B cell (primary cell): ENCODE measurements around the gene VOPP1. TPM values are rescaled to one million over a fixed set of nuclear protein-coding genes. Genes with fewer than 3 reads are reported as not detected.

Source experiments
- ATAC-seq: fragments of 200-7000 bp; cut with Tn5 transposase; one replicate; pipeline ENCODE4 v1.10.0; 2021; ENCODE audit warnings: low read depth, mild to moderate bottlenecking, moderate number of reproducible peaks, moderate library complexity
- CTCF ChIA-PET: fragments of 350-600 bp; sonication (Branson Sonifier 250); formaldehyde crosslinking; loops from one replicate; lab custom pipeline; 2021; ENCODE audit warnings: antibody characterized with exemption, inconsistent platforms; lab: Charles Lee
- POLR2A ChIA-PET: fragments of 350-600 bp; sonication (Branson Sonifier 250); formaldehyde crosslinking; loops from one replicate; lab custom pipeline; 2021; ENCODE audit warnings: antibody characterized with exemption; lab: Charles Lee
- DNase-seq: peaks from one replicate; pipeline ENCODE4 v3.0.0; 2013
- H2AFZ ChIP-seq: 2 replicates; pipeline ENCODE4 v1.6.1; 2012; ENCODE audit warnings: mild to moderate bottlenecking, low read depth, low read length; ENCODE audit not compliant: insufficient read depth, poor library complexity, severe bottlenecking
- H3K27ac ChIP-seq, 2 donors: 1 replicate in 1 of 2; 2 replicates in 1 of 2; pipeline ENCODE4 v1.5.1; 2012 to 2013; ENCODE audit warnings: low read length in 2 of 2, mild to moderate bottlenecking in 2 of 2, moderate library complexity in 1 of 2
- H3K27me3 ChIP-seq, 4 experiments: fragments of 200-600 bp in 1 of 4; sonication (generic) in 1 of 4; replicated peaks in 1 of 4; 1 replicate in 2 of 4; 2 replicates in 2 of 4; pipeline versions ENCODE4 v1.6.1 to v1.7.0; 2013 to 2016; ENCODE audit warnings: low read length in 3 of 4, mild to moderate bottlenecking in 2 of 4, mixed read lengths in 1 of 4, moderate library complexity in 1 of 4; ENCODE audit not compliant: insufficient read depth in 4 of 4, control insufficient read depth in 3 of 4; ENCODE audit errors: control extremely low read depth in 1 of 4
- H3K36me3 ChIP-seq, 2 experiments: replicated peaks in 1 of 2; 1 replicate in 1 of 2; 2 replicates in 1 of 2; pipeline versions ENCODE4 v1.6.1 to v1.7.1; 2013; ENCODE audit warnings: low read length in 1 of 2; ENCODE audit not compliant: insufficient read depth in 2 of 2, control insufficient read depth in 1 of 2; ENCODE audit errors: control extremely low read depth in 1 of 2, extremely low read depth in 1 of 2
- H3K4me1 ChIP-seq, 2 donors: fragments of 200-600 bp in 1 of 2; sonication (generic) in 1 of 2; 1 replicate in 1 of 2; 2 replicates in 1 of 2; pipeline versions ENCODE4 v1.5.1 to v1.6.1; 2013 to 2017; ENCODE audit warnings: low read length in 2 of 2; ENCODE audit not compliant: control insufficient read depth in 2 of 2, insufficient read depth in 2 of 2
- H3K4me2 ChIP-seq: replicated peaks from 2 replicates; pipeline ENCODE3; 2012; ENCODE audit warnings: mild to moderate bottlenecking, low read depth, low read length; ENCODE audit not compliant: poor library complexity, severe bottlenecking
- H3K4me3 ChIP-seq, 5 experiments: fragments of 200-600 bp in 1 of 5; sonication (generic) in 1 of 5; 1 replicate in 3 of 5; 2 replicates in 2 of 5; pipeline versions ENCODE4 v1.5.1 to v1.7.0; 2011 to 2016; ENCODE audit warnings: low read length in 4 of 5, mild to moderate bottlenecking in 4 of 5, low read depth in 2 of 5, control low read depth in 1 of 5, moderate library complexity in 1 of 5; ENCODE audit not compliant: insufficient read depth in 1 of 5; ENCODE audit errors: control extremely low read depth in 1 of 5, extremely low read depth in 1 of 5
- H3K79me2 ChIP-seq: fragments of 200-600 bp; sonication (generic); one replicate; pipeline ENCODE4 v1.6.0; 2016; ENCODE audit warnings: low read length; ENCODE audit not compliant: control insufficient read depth, insufficient read depth
- H3K9ac ChIP-seq: fragments of 200-600 bp; sonication (generic); 2 replicates; pipeline ENCODE4 v1.6.1; 2017; ENCODE audit warnings: mild to moderate bottlenecking, low read length, moderate library complexity
- H3K9me3 ChIP-seq, 3 donors: one replicate each; pipeline versions ENCODE4 v1.6.1 to v1.7.1; 2013; ENCODE audit warnings: low read length in 2 of 3; ENCODE audit not compliant: control insufficient read depth in 2 of 3, insufficient read depth in 1 of 3; ENCODE audit errors: control extremely low read depth in 1 of 3
- H4K20me1 ChIP-seq: 2 replicates; pipeline ENCODE4 v1.6.0; 2012; ENCODE audit warnings: mild to moderate bottlenecking, low read length; ENCODE audit not compliant: insufficient read depth, control insufficient read depth, poor library complexity, severe bottlenecking
- H3K27ac Mint-ChIP-seq: one replicate; pipeline ENCODE4 v1.8.0; 2021; ENCODE audit warnings: mixed read lengths
- H3K27me3 Mint-ChIP-seq: one replicate; pipeline ENCODE4 v1.8.0; 2021; ENCODE audit warnings: mixed read lengths
- H3K4me1 Mint-ChIP-seq: one replicate; pipeline ENCODE4 v1.8.0; 2021; ENCODE audit warnings: mixed read lengths
- H3K4me3 Mint-ChIP-seq: one replicate; pipeline ENCODE4 v1.8.0; 2021; ENCODE audit warnings: mixed read lengths
- H3K9me3 Mint-ChIP-seq: one replicate; pipeline ENCODE4 v1.8.0; 2022; ENCODE audit warnings: mixed read lengths; ENCODE audit not compliant: insufficient read depth
- CTCF ChIP-seq: fragments of 200-600 bp; IDR thresholded peaks from one replicate; pipeline ENCODE4 v1.8.0; 2022; ENCODE audit warnings: antibody characterized with exemption, mild to moderate bottlenecking
- EZH2 ChIP-seq: IDR thresholded peaks from 2 replicates; pipeline ENCODE4 v1.6.1; 2012; ENCODE audit warnings: borderline replicate concordance, low read depth, mild to moderate bottlenecking, moderate library complexity, low read length; ENCODE audit not compliant: insufficient read depth, poor library complexity, severe bottlenecking
- WGBS: methylation state at CpG from one replicate; pipeline ENCODE4 v1.1.5; 2013; ENCODE audit warnings: missing lambda C conversion rate; ENCODE audit not compliant: insufficient coverage; 5-methylcytosine and 5-hydroxymethylcytosine counted together
- intact Hi-C: fragments of 100-400 bp; cut with micrococcal nuclease; formaldehyde crosslinking; loops from one replicate; pipeline ENCODE4 v1.10.0; 2022
- polyA plus RNA-seq: library from polyadenylated mRNA; depleted of rRNA; stranded (reverse); fragments of >200 nt; gene quantifications from 2 replicates; pipeline ENCODE4 v1.2.3, GENCODE V29; 2012
- total RNA-seq, 2 donors: library from RNA; stranded (reverse); fragments of 120-200 nt in 1 of 2; gene quantifications; 1 replicate in 1 of 2; 2 replicates in 1 of 2; pipeline versions ENCODE4 v1.2.3 to v1.2.4, GENCODE V29; 2013 to 2022

VOPP1 gene
- total and polyA plus RNA-seq, 2 donors (not counting 1 experiment from before 2014, with no cell fraction given) = 53.2 to 256 TPM

GRCh38 chr7:55504093-55504859 is 68.0 kb downstream of the VOPP1 start:
- ATAC-seq (peak; percentile 28), DNase-seq (no peak)
- intact Hi-C loops = no loop called here
- H3K27ac Mint-ChIP-seq = peak overlapping the region; percentile 83
- H3K79me2 ChIP-seq = peaks cover 96% of the 10 kb centered on the region
- peaks cover 16 to 34% of the 10 kb centered on the region in 2 donors for H3K4me1 ChIP-seq
- 67% methylated on average over 5 of the region's 6 CpGs for WGBS
- peaks cover 63% of the 10 kb centered on the region for H3K4me1 Mint-ChIP-seq
- ChIA-PET POLR2A (interaction anchor here (0.6 to 1.1 kb wide), 2 partner anchors 29 to 34 kb away, joined by 3 read pairs; no protein-coding TSS in a partner anchor), CTCF (interaction anchor here (1.1 to 1.6 kb wide), 7 partner anchors 29 to 94 kb away, joined by 3 to 8 read pairs (median 5); no protein-coding TSS in a partner anchor)
- peak overlapping the region; percentile 13 for H3K9ac ChIP-seq
- no peaks in the 10 kb centered on the region for H3K27me3 Mint-ChIP-seq
- TF ChIP-seq CTCF (no peak), EZH2 (no peak)
- H3K36me3 ChIP-seq = peaks cover 5 to 50% of the 10 kb centered on the region in 2 experiments
- H3K4me3 ChIP-seq = no peak overlapping the region
- H3K9me3 ChIP-seq = no peaks in the 10 kb centered on the region
- no peaks in the 10 kb centered on the region for H3K27me3 ChIP-seq
- no peaks in the 10 kb centered on the region for H3K9me3 Mint-ChIP-seq
- peaks cover 57% of the 10 kb centered on the region for H4K20me1 ChIP-seq
- no peak overlapping the region for H2AFZ ChIP-seq
- H3K27ac ChIP-seq = peak overlapping the region in 1 of 2 donors; percentile 56
- peak overlapping the region; percentile 23 for H3K4me2 ChIP-seq
- H3K4me3 Mint-ChIP-seq = peak overlapping the region; percentile 46
